DOHH2 (cell line): Measurements from ENCODE around the gene MAP7D1.

ENCODE experiments used
- CTCF ChIP-seq: fragments of 200-600 bp; sonication (generic); IDR thresholded peaks from one replicate; pipeline ENCODE4 v1.5.1; 2014; ENCODE audit warnings: antibody characterized with exemption, mild to moderate bottlenecking, low read depth, low read length; ENCODE audit not compliant: poor library complexity, severe bottlenecking
- EZH2phosphoT487 ChIP-seq: fragments of 200-600 bp; sonication (generic); IDR thresholded peaks from 2 replicates; pipeline ENCODE4 v1.6.1; 2017; ENCODE audit warnings: borderline replicate concordance, mild to moderate bottlenecking, antibody characterized with exemption, low read length, moderate library complexity, mixed read lengths

- TF ChIP-seq CTCF (no peak), EZH2phosphoT487 (no peak)
Measured at GRCh38 chr1:36164361-36164760, 8.4 kb downstream of the MAP7D1 start.
